ENCODE measurements around the gene PLCH1. TPM values are rescaled to one million over a fixed set of nuclear protein-coding genes. Genes with fewer than 3 reads are reported as not detected.

Gene PLCH1
- total RNA-seq, 2 experiments from 2014 or later, result 0.03 to 0.20 TPM

GRCh38 chr3:155391104-155391503, 353.8 kb downstream of the PLCH1 start:
- TF ChIP-seq, protein P1, sequence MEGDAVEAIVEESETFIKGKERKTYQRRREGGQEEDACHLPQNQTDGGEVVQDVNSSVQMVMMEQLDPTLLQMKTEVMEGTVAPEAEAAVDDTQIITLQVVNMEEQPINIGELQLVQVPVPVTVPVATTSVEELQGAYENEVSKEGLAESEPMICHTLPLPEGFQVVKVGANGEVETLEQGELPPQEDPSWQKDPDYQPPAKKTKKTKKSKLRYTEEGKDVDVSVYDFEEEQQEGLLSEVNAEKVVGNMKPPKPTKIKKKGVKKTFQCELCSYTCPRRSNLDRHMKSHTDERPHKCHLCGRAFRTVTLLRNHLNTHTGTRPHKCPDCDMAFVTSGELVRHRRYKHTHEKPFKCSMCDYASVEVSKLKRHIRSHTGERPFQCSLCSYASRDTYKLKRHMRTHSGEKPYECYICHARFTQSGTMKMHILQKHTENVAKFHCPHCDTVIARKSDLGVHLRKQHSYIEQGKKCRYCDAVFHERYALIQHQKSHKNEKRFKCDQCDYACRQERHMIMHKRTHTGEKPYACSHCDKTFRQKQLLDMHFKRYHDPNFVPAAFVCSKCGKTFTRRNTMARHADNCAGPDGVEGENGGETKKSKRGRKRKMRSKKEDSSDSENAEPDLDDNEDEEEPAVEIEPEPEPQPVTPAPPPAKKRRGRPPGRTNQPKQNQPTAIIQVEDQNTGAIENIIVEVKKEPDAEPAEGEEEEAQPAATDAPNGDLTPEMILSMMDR (IDR thresholded peaks at IDR 0.05), result no peak

GRCh38 chr3:155390351-155390750, 354.5 kb downstream of the PLCH1 start:
- ChIA-PET CTCF (no interaction called here), POLR2A (no interaction called here)
- DNase-seq (no peak), ATAC-seq (ENCODE audit: poor library complexity) (no peak)
- H3K27me3 Mint-ChIP-seq, result no peaks in the 10 kb centered on the region
- no peaks in the 10 kb centered on the region for H3K4me1 Mint-ChIP-seq (ENCODE audit: low read depth)
- Histone ChIP-seq H3K27me3 (ENCODE audit: control insufficient read depth in 1 of 2, insufficient read depth in 2 of 2, low read length in 2 of 2) (no peaks in the 10 kb centered on the region), H3K4me1 (ENCODE audit: insufficient read depth, low read length) (no peaks in the 10 kb centered on the region), H3K27ac (ENCODE audit: low read depth in 1 of 2, low read length in 2 of 2) (no peak overlapping the region), H3K36me3 (ENCODE audit: insufficient read depth, low read length) (no peaks in the 10 kb centered on the region), H3K4me3 (ENCODE audit: low read length) (no peak overlapping the region), H3K9me3 (ENCODE audit: control insufficient read depth in 1 of 2, insufficient read depth in 1 of 2, low read length in 2 of 2) (peaks cover 0 to 3% of the 10 kb centered on the region in 2 experiments)
- H3K36me3 Mint-ChIP-seq (ENCODE audit: low read depth), result no peaks in the 10 kb centered on the region
- TF ChIP-seq, protein P1 (IDR thresholded peaks at IDR 0.05), result no peak
- intact Hi-C loops (cut with DNase I, micrococcal nuclease), result no loop called here
- peaks cover 1% of the 10 kb centered on the region for H3K9me3 Mint-ChIP-seq
- no peak overlapping the region for H3K4me3 Mint-ChIP-seq
- H3K27ac Mint-ChIP-seq, result no peak overlapping the region

More at GRCh38 chr3:155391104-155391503, 353.8 kb downstream of the PLCH1 start:
- H3K9me3 ChIP-seq (ENCODE audit: control insufficient read depth in 1 of 2, insufficient read depth in 1 of 2, low read length in 2 of 2), result peaks cover 0 to 7% of the 10 kb centered on the region in 2 experiments
- no peaks in the 10 kb centered on the region for H3K27me3 ChIP-seq (ENCODE audit: control insufficient read depth in 1 of 2, insufficient read depth in 2 of 2, low read length in 2 of 2)
- no peaks in the 10 kb centered on the region for H3K36me3 ChIP-seq (ENCODE audit: insufficient read depth, low read length)
- ChIA-PET POLR2A (no interaction called here), CTCF (no interaction called here)
- no peak overlapping the region for H3K27ac Mint-ChIP-seq
- intact Hi-C loops (cut with DNase I, micrococcal nuclease), result no loop called here
- H3K4me3 ChIP-seq (ENCODE audit: low read length), result no peak overlapping the region
- ATAC-seq (ENCODE audit: poor library complexity) (no peak), DNase-seq (no peak)
- H3K27ac ChIP-seq (ENCODE audit: low read depth in 1 of 2, low read length in 2 of 2), result no peak overlapping the region
- no peaks in the 10 kb centered on the region for H3K4me1 ChIP-seq (ENCODE audit: insufficient read depth, low read length)
- no peak overlapping the region for H3K4me3 Mint-ChIP-seq
- H3K9me3 Mint-ChIP-seq, result peaks cover 4% of the 10 kb centered on the region
- H3K4me1 Mint-ChIP-seq (ENCODE audit: low read depth), result no peaks in the 10 kb centered on the region
- no peaks in the 10 kb centered on the region for H3K36me3 Mint-ChIP-seq (ENCODE audit: low read depth)
- no peaks in the 10 kb centered on the region for H3K27me3 Mint-ChIP-seq

GRCh38 chr3:155388417-155388816, 356.5 kb downstream of the PLCH1 start:
- H3K9me3 ChIP-seq (ENCODE audit: control insufficient read depth in 1 of 2, insufficient read depth in 1 of 2, low read length in 2 of 2), result peaks cover 0 to 3% of the 10 kb centered on the region in 2 experiments
- Mint-ChIP-seq H3K36me3 (ENCODE audit: low read depth) (no peaks in the 10 kb centered on the region), H3K4me1 (ENCODE audit: low read depth) (no peaks in the 10 kb centered on the region), H3K27ac (no peak overlapping the region), H3K9me3 (no peaks in the 10 kb centered on the region), H3K27me3 (no peaks in the 10 kb centered on the region), H3K4me3 (no peak overlapping the region)
- TF ChIP-seq, protein P1 (IDR thresholded peaks at IDR 0.05), result no peak
- no peak for DNase-seq
- no peak overlapping the region for H3K27ac ChIP-seq (ENCODE audit: low read depth in 1 of 2, low read length in 2 of 2)
- CTCF ChIA-PET, result interaction anchor here (0.9 kb wide), 1 partner anchor 33 kb away, joined by 3 read pairs; no protein-coding TSS in a partner anchor
- POLR2A ChIA-PET, result no interaction called here
- no peaks in the 10 kb centered on the region for H3K27me3 ChIP-seq (ENCODE audit: control insufficient read depth in 1 of 2, insufficient read depth in 2 of 2, low read length in 2 of 2)
- no peak overlapping the region for H3K4me3 ChIP-seq (ENCODE audit: low read length)
- H3K4me1 ChIP-seq (ENCODE audit: insufficient read depth, low read length), result no peaks in the 10 kb centered on the region
- no peak for ATAC-seq (ENCODE audit: poor library complexity)
- H3K36me3 ChIP-seq (ENCODE audit: insufficient read depth, low read length), result no peaks in the 10 kb centered on the region
- intact Hi-C loops (cut with DNase I, micrococcal nuclease), result no loop called here

All from CD4-positive, alpha-beta T cell (primary cell).